Measurements from ENCODE around the gene ADAMTS19. TPM values are rescaled to one million over a fixed set of nuclear protein-coding genes. Genes with fewer than 3 reads are reported as not detected.

ADAMTS19 gene
- total and polyA plus RNA-seq, 2 of the 13 experiments (the other 11 are each of a cell fraction or from before 2014, with no cell fraction given), result not detected

DNA sequence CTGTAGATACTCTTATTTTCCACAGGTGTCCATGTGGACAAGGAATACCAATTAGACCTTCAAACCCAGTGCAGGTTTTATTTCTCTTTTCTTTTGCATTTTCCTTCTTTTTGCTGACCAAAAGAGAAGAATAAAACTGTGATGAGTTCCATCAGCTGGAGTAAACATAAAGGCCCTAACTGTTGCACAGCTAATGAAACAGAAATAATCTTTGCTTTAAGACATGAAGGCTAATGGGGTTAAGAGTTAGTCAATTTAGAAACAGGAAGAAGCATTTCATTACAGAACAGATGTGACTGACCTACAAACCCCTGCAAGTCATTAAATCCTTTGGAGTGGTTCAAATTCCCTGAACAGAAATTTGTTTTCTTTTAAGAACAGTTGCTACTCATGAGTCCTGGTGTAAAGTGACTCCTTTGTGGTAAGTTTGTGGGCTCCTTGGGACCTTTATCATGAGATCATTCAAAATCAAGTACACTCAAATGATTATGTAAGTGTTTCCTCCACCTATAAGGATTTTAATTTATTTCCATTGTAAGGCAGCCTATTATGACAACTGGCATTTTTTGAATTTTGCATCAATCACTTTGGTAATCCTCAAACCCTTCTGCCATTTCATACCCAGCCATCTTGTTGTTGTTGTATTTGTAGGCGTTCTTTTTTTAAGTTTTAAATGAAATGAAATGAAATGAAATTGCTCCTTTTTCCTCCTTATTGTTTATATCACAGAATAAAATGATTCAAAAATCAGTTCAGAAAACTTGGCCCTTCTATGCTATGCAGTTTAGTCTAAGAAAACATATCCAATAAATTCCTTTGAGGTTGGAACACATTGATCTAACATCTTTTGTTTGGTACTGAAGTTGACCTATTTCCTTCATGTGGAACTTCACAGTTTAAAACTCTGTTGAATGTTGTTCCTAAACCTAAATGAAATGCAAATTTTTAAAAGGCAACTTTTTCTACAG, 289.1 kb downstream of the ADAMTS19 start:
- no peaks in the 10 kb centered on the region for H3K4me1 ChIP-seq (ENCODE audit: insufficient read depth, low read length)
- TF ChIP-seq NCOA5 (CRISPR knock-in tag; IDR thresholded peaks at IDR 0.05) (no peak), STAT5B (CRISPR knock-in tag; IDR thresholded peaks at IDR 0.05) (no peak), KDM5B (CRISPR knock-in tag; IDR thresholded peaks at IDR 0.05; ENCODE audit: borderline replicate concordance) (no peak), RFX5 (IDR thresholded peaks at IDR 0.05; ENCODE audit: low read depth, low read length) (no peak)
- TF ChIP-seq, protein P1, sequence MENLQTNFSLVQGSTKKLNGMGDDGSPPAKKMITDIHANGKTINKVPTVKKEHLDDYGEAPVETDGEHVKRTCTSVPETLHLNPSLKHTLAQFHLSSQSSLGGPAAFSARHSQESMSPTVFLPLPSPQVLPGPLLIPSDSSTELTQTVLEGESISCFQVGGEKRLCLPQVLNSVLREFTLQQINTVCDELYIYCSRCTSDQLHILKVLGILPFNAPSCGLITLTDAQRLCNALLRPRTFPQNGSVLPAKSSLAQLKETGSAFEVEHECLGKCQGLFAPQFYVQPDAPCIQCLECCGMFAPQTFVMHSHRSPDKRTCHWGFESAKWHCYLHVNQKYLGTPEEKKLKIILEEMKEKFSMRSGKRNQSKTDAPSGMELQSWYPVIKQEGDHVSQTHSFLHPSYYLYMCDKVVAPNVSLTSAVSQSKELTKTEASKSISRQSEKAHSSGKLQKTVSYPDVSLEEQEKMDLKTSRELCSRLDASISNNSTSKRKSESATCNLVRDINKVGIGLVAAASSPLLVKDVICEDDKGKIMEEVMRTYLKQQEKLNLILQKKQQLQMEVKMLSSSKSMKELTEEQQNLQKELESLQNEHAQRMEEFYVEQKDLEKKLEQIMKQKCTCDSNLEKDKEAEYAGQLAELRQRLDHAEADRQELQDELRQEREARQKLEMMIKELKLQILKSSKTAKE (CRISPR knock-in tag; IDR thresholded peaks at IDR 0.05; ENCODE audit: borderline replicate concordance), result no peak
- TF ChIP-seq, protein P2, sequence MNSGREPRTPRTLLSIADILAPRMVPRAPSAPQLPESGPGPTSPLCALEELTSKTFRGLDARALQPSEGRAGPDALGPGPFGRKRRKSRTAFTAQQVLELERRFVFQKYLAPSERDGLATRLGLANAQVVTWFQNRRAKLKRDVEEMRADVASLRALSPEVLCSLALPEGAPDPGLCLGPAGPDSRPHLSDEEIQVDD (CRISPR knock-in tag; IDR thresholded peaks at IDR 0.05; ENCODE audit: borderline replicate concordance), result no peak
- H4K20me1 ChIP-seq (ENCODE audit: insufficient read depth, low read length), result no peaks in the 10 kb centered on the region
- no peak overlapping the region for H3K9ac ChIP-seq (ENCODE audit: insufficient read depth, low read depth, low read length)
- POLR2A ChIA-PET, result no interaction called here
- H3K79me2 ChIP-seq (ENCODE audit: insufficient read depth, low read length), result no peaks in the 10 kb centered on the region
- H3K27me3 ChIP-seq (ENCODE audit: control insufficient read depth in 1 of 2, insufficient read depth in 2 of 2, low read length in 2 of 2), result no peaks in the 10 kb centered on the region
- no peak overlapping the region for H3K27ac ChIP-seq (ENCODE audit: extremely low read length, insufficient read depth, low read length)
- H3K36me3 ChIP-seq (replicated peaks in 1 of 2; ENCODE audit: control insufficient read depth in 1 of 2, insufficient read depth in 2 of 2, low read length in 2 of 2), result no peaks in the 10 kb centered on the region
- H3K4me3 ChIP-seq (replicated peaks in 1 of 3; ENCODE audit: insufficient read depth in 1 of 3, low read depth in 2 of 3, low read length in 3 of 3), result no peak overlapping the region
- H3K4me2 ChIP-seq (ENCODE audit: low read depth, low read length), result no peak overlapping the region
- no TSS peak for BruUV-seq (replicated peaks)
- ATAC-seq (no peak), FAIRE-seq (no peak), DNase-seq (ENCODE audit: low spot score) (no peak)
- CTCF ChIA-PET (ENCODE audit: low intra/inter-chr PET ratio, low total read pairs), result no interaction called here
- intact Hi-C loops (cut with micrococcal nuclease; ENCODE audit: unreplicated experiment) (no loop called here), in situ Hi-C loops (cut with HindIII; ENCODE audit: extremely low pct_ligation_motif_present, low pct_unique_long_range_greater_than_20kb) (no loop called here)
- WGBS (ENCODE audit: low lambda C conversion rate), result 0% methylated on average over 1 of the region's 1 CpG
- no peaks in the 10 kb centered on the region for H3K9me3 ChIP-seq (ENCODE audit: low read length)
- H2AFZ ChIP-seq (ENCODE audit: low read length), result no peak overlapping the region

Measured in HepG2 (cell line).